Cerebellar nuclear complex (tissue), 1 donor: ENCODE measurements around the gene CNTFR.

Source experiments
- DNase-seq, 2 experiments: peaks; one replicate each; lab custom pipeline; 2025; lab: John Stamatoyannopoulos, UW

The CNTFR gene

GRCh38 chr9:34572628-34573027, 16.9 kb downstream of the CNTFR start:
- DNase-seq = no peak

- DNase-seq = no peak
Observed at GRCh38 chr9:34572092-34572491, 17.4 kb downstream of the CNTFR start.

GRCh38 chr9:34571481-34571810, 18.1 kb downstream of the CNTFR start:
- no peak for DNase-seq

- peak; percentile 71 to 91 for DNase-seq
Observed at GRCh38 chr9:34570809-34571480, 18.6 kb downstream of the CNTFR start.

GRCh38 chr9:34570376-34570775, 19.1 kb downstream of the CNTFR start:
- DNase-seq = peak in 1 of 2 experiments; percentile 27

- DNase-seq = no peak
Observed at GRCh38 chr9:34568774-34569173, 20.8 kb downstream of the CNTFR start.

- no peak for DNase-seq
Observed at GRCh38 chr9:34568133-34568532, 21.4 kb downstream of the CNTFR start.

- no peak for DNase-seq
Observed at GRCh38 chr9:34566972-34567371, 22.6 kb downstream of the CNTFR start.

GRCh38 chr9:34566322-34566721, 23.2 kb downstream of the CNTFR start:
- DNase-seq = no peak

GRCh38 chr9:34565856-34566255, 23.7 kb downstream of the CNTFR start:
- no peak for DNase-seq

- DNase-seq = no peak
Observed at GRCh38 chr9:34564617-34565016, 24.9 kb downstream of the CNTFR start.

- no peak for DNase-seq
Observed at GRCh38 chr9:34563262-34563661, 26.3 kb downstream of the CNTFR start.

GRCh38 chr9:34562135-34562745, 27.3 kb downstream of the CNTFR start:
- no peak for DNase-seq

GRCh38 chr9:34560599-34561214, 28.8 kb downstream of the CNTFR start:
- no peak for DNase-seq

GRCh38 chr9:34559624-34560455, 29.7 kb downstream of the CNTFR start:
- no peak for DNase-seq

- no peak for DNase-seq
Observed at GRCh38 chr9:34558919-34559623, 30.5 kb downstream of the CNTFR start.

GRCh38 chr9:34558364-34558763, 31.2 kb downstream of the CNTFR start:
- DNase-seq = no peak

GRCh38 chr9:34557426-34558321, 31.9 kb downstream of the CNTFR start:
- no peak for DNase-seq

- DNase-seq = no peak
Observed at GRCh38 chr9:34556949-34557348, 32.6 kb downstream of the CNTFR start.

- DNase-seq = no peak
Observed at GRCh38 chr9:34555936-34556525, 33.5 kb downstream of the CNTFR start.

- DNase-seq = no peak
Observed at GRCh38 chr9:34555500-34555899, 34.0 kb downstream of the CNTFR start.
